Glutamatergic neuron (in vitro differentiated cells): Measurements from ENCODE around the gene FAM3D. TPM values are rescaled to one million over a fixed set of nuclear protein-coding genes. Genes with fewer than 3 reads are reported as not detected.

Experiments
- DNase-seq: peaks from one replicate; pipeline ENCODE4 v3.0.0; 2022
- H3K27ac Mint-ChIP-seq: one replicate; pipeline ENCODE4 v1.8.0; 2020; ENCODE audit warnings: mild to moderate bottlenecking, mixed read lengths, inconsistent platforms; ENCODE audit not compliant: unreplicated experiment
- H3K27me3 Mint-ChIP-seq: one replicate; pipeline ENCODE4 v1.8.0; 2020; ENCODE audit warnings: mild to moderate bottlenecking, moderate library complexity, mixed read lengths, inconsistent platforms; ENCODE audit not compliant: unreplicated experiment
- H3K36me3 Mint-ChIP-seq: one replicate; pipeline ENCODE4 v1.8.0; 2020; ENCODE audit warnings: mild to moderate bottlenecking, mixed read lengths, inconsistent platforms; ENCODE audit not compliant: unreplicated experiment
- H3K4me1 Mint-ChIP-seq: one replicate; pipeline ENCODE4 v1.8.0; 2020; ENCODE audit warnings: mild to moderate bottlenecking, low read depth, mixed read lengths, inconsistent platforms; ENCODE audit not compliant: unreplicated experiment
- H3K4me3 Mint-ChIP-seq: one replicate; pipeline ENCODE4 v1.8.0; 2020; ENCODE audit warnings: mild to moderate bottlenecking, mixed read lengths, inconsistent platforms; ENCODE audit not compliant: unreplicated experiment
- H3K9me3 Mint-ChIP-seq: one replicate; pipeline ENCODE4 v1.8.0; 2020; ENCODE audit warnings: mild to moderate bottlenecking, moderate library complexity, mixed read lengths, inconsistent platforms; ENCODE audit not compliant: unreplicated experiment
- CTCF ChIP-seq: fragments of 200-600 bp; sonication (generic); IDR thresholded peaks from one replicate; pipeline ENCODE4 v1.5.0; 2021; ENCODE audit not compliant: partially characterized antibody, unreplicated experiment
- total RNA-seq: library from RNA; stranded (reverse); fragmentation: NEBNext Ultra II Directional; extraction: Animal tissue kit (Norgen Biotek cat#: 25700); gene quantifications from one replicate; pipeline ENCODE4 v1.2.1, GENCODE V29; 2021; ENCODE audit not compliant: unreplicated experiment

FAM3D gene
- total RNA-seq, 1 donor from 2014 or later, result not detected

- no peak overlapping the region for H3K4me3 Mint-ChIP-seq
- DNase-seq, result no peak
- TF ChIP-seq CTCF, result no peak
- peaks cover 4% of the 10 kb centered on the region for H3K27me3 Mint-ChIP-seq
- H3K36me3 Mint-ChIP-seq, result peaks cover 4% of the 10 kb centered on the region
- no peaks in the 10 kb centered on the region for H3K9me3 Mint-ChIP-seq
- peaks cover 6% of the 10 kb centered on the region for H3K4me1 Mint-ChIP-seq
- H3K27ac Mint-ChIP-seq, result no peak overlapping the region
Observed at GRCh38 chr3:58668247-58668646, 1.7 kb upstream of the FAM3D start.

- peaks cover 4% of the 10 kb centered on the region for H3K27me3 Mint-ChIP-seq
- no peak for DNase-seq
- H3K4me3 Mint-ChIP-seq, result no peak overlapping the region
- H3K4me1 Mint-ChIP-seq, result peaks cover 6% of the 10 kb centered on the region
- TF ChIP-seq CTCF, result no peak
- H3K27ac Mint-ChIP-seq, result no peak overlapping the region
- peaks cover 4% of the 10 kb centered on the region for H3K36me3 Mint-ChIP-seq
- no peaks in the 10 kb centered on the region for H3K9me3 Mint-ChIP-seq
Observed at GRCh38 chr3:58667704-58668103, 1.1 kb upstream of the FAM3D start.

- no peak for DNase-seq
- no peak for TF ChIP-seq CTCF
- no peak overlapping the region for H3K4me3 Mint-ChIP-seq
Observed at GRCh38 chr3:58667229-58667628, 655 bp upstream of the FAM3D start.

GRCh38 chr3:58665405-58665804 is 1.2 kb downstream of the FAM3D start:
- TF ChIP-seq CTCF, result no peak
- Mint-ChIP-seq H3K27me3 (peaks cover 6% of the 10 kb centered on the region), H3K36me3 (peaks cover 4% of the 10 kb centered on the region), H3K9me3 (peaks cover 2% of the 10 kb centered on the region), H3K4me1 (peaks cover 5% of the 10 kb centered on the region), H3K27ac (no peak overlapping the region), H3K4me3 (no peak overlapping the region)
- DNase-seq, result no peak

More at GRCh38 chr3:58667229-58667628, 655 bp upstream of the FAM3D start:
- H3K4me1 Mint-ChIP-seq, result peaks cover 6% of the 10 kb centered on the region
- no peaks in the 10 kb centered on the region for H3K9me3 Mint-ChIP-seq
- no peak overlapping the region for H3K27ac Mint-ChIP-seq
- peaks cover 4% of the 10 kb centered on the region for H3K27me3 Mint-ChIP-seq
- peaks cover 4% of the 10 kb centered on the region for H3K36me3 Mint-ChIP-seq

GRCh38 chr3:58664611-58665010 is 2.0 kb downstream of the FAM3D start:
- no peak for DNase-seq
- Mint-ChIP-seq H3K9me3 (peaks cover 2% of the 10 kb centered on the region), H3K36me3 (peaks cover 4% of the 10 kb centered on the region), H3K27ac (no peak overlapping the region), H3K4me3 (no peak overlapping the region), H3K27me3 (peaks cover 6% of the 10 kb centered on the region), H3K4me1 (peaks cover 5% of the 10 kb centered on the region)
- TF ChIP-seq CTCF, result no peak
